Activated naive CD4-positive, alpha-beta T cell (primary cell): ENCODE measurements around the gene CCDC92.

Source experiments
- DNase-seq, 4 experiments: peaks; one replicate each; lab custom pipeline; 2025; lab: John Stamatoyannopoulos, UW

CCDC92 gene

DNA sequence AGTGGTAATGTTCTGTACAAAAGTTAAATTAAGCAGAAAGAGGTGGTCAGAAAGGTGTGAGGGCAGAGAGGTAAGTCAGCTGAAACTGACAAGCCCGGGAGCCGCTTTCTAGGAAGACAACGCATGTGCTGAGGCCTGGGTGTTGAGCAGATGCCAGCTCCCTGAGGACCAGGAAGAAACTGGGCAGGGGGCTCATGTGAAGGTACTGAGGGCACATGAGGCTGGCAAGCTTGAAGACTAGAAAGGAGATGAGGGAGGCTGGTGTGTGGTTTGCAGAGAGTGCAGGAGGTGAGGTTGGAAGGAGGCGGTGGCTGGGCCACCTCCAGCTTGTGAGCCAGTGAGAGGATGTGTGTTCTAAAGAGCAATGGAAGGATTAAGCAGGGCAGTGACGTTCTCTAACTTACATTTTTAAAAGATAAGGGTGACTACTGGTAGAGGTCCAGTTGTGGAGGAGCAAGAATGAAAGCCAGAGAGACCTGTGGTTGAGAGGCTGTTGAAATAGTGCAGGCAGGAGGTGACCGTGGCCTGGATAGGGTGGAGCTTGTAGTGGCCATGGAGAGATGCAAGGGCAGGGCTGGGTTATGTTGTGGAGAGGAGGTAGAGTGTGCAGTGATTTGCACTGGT, 29.5 kb upstream of the CCDC92 start:
- no peak for DNase-seq

DNA sequence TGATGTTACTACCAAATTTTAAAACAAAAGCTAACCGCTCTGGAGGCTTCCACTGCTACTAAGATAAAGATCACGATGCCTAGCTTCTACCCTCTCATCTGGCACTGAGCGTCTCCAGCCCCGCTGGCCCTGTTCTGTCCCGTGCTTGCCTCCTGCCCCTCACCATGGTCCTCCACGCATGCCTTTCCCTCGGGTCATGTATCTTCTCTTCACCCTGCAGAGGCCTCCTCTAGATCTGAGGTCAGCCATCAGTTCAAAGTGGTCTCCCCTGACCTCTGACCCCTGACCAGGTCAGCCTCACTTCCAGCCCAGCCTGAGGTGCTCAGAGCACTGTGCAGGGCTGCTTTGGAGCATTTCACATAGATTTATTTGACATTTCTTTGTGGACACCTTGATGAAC, 28.7 kb upstream of the CCDC92 start:
- DNase-seq, result no peak

DNA sequence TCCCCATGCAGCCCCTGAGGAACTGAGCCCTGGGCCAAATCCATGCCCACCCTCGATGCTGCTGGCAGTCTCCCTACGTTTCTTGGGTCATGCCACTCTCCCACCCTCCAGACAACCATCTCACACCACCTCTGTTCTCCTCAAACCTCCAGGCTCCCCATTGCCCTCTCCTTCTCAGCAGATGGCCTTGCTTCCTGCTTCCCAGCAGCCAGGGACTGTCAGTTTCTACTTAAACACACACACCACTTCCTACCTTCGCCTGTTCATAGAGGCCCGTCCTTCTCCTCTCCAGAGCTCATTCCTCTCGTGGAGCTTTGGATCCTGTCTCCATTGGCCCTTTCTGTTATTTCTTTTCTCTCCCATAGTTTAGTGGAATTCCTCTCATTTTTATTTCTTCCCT, 27.5 kb upstream of the CCDC92 start:
- DNase-seq, result no peak

DNA sequence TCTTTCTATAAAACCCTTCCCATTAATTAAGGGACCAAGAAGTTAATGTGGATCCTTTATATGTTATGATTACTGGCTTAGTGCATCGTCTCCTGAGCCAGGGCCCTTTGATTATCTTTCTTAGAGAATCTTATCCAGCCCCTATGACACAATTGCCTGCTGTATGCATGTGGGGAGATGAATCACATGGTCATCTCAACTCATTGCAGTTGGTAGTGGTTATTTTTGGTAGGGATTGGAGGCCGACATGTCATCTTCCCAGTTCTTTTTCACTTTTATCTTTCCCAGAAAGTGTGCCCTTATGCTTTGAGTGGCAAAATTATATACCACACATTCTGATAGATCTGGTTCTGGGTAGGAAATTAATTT, 26.3 kb upstream of the CCDC92 start:
- no peak for DNase-seq

DNA sequence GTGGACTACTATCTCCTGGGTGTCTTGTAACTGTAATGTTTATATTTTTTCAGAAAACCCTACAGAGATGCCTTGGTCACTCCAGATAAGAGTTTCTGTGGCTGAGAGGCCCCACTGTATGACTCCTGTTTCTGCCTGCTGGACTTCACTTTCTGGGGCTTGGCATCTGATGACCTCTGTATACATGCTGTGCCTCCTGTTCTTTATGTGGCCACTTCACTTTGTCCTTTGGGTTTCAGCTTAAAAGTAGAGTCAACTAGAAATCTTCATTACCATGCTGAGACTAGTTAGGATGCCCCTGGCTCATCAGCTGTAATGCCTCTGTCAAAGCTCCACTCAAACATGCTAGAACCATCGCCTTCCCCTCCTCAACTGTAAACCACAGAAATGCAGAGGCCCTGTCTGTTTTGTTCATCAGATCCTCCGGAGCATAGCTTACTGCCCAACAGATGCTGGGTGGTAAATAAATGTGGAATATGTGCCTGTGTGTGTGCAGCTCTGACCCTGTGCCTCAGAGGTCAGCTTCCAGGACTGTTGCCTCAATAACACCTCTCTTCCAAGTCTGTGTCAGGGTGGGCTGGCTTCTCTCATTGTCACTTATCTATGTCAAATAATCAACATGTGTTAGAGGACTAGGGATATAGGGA, 25.8 kb upstream of the CCDC92 start:
- no peak for DNase-seq

DNA sequence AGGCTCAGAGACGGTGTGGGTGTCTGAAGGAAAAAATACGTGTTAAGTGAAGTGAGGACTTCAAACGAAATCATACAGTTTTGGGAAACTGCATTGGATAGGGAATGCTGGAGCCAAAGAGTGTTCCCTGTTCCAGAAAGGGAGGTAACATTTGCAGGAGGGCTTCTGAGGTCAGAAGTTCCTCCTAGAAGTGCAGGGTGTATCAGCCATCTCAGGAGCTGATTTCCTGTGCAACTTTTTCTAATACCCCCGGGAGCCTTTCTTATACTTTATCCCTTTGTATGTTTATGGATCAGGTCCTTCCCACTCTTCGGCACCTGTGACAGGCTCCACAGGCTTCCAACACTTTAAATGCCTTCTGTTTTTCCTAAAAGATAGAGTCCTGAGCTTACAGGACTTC, 25.3 kb upstream of the CCDC92 start:
- DNase-seq, result no peak

DNA sequence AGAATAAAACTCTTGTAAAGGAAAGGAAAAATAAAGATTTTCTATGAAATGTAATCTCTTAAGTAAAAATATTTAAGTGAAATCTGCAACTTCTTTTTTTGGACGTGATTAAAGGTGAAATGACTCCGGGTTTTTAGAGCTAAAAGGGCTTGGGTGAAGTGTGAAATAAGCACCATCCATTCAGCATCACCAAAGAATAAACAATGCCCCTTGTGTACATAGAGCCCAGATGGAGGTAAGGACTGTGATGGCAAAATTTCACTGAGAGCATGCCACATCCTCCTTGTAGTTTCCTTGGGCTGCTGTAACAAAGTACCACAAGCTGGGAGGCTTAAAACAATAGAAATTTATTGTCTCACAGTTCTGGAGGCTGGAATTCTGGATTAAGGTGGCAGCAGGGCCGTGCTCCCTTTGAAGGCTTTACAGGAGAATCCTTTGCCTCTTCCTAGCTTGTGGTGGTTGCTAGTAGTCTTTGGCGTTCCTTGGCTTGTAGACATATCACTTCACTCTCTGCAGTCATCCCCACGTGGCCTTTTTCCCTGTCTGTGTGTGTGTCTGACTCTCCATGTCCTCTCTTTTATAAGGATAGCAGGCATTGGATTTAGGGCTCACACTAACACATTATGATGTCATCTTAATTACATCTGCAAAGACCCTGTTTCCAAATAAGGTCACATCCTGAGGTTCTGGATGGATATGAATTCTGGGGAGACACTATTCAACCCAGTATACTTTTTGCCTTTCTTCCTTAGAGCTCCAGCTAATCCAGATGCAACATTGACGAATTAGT, 24.6 kb upstream of the CCDC92 start:
- DNase-seq, result no peak

DNA sequence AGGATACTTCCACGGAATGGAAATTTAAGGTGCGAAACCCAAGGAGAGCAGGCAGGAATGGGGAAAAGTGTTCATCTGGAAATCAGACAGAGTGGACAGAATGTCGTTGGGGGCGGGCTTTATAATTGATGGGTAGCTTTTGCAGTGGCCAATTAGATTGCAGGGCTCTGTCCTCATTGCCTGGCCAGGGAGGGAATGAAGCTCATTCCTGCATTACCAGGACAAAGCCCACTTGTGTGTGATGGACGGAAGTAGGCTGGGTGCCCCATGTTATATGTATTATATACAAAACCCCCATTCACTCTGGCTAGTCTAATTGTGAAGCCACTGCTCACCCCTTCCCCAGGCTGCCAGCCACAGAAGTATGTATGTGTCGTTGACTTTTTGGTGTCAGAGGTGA, 23.9 kb upstream of the CCDC92 start:
- no peak for DNase-seq

DNA sequence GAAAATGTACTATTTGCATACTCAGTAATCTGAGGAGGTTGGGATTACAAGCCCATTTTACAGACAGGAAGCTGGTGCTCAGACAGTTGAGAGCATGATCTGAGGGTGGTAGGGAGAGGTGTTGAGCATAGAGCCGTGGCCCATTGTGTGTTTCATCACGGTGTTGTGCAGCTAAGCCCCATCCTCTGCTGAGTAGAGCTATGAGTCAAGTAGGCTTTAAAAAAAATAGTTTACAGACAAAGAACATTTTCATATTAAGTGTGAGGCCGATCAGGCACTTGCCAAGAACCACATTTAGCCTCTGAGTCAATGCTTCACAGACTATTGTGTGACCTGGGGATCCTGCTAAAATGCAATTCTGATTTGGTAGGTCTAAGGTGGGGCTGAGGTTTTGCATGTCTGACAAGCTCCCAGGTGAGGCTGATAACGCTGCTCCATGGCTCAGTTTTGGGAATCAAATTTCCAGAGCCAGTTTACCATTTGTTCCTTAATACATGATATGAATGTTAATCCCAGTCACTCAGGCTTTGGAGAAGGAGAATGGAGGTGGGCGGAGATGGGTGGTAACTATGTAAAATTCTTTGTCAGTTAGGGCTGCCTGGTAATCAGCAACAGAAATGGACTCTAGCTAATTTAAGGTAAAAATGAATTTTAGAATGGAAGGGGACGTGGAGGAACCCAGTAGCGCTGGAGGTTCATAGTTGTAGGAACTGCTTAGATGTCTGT, 22.6 kb upstream of the CCDC92 start:
- DNase-seq, result no peak

DNA sequence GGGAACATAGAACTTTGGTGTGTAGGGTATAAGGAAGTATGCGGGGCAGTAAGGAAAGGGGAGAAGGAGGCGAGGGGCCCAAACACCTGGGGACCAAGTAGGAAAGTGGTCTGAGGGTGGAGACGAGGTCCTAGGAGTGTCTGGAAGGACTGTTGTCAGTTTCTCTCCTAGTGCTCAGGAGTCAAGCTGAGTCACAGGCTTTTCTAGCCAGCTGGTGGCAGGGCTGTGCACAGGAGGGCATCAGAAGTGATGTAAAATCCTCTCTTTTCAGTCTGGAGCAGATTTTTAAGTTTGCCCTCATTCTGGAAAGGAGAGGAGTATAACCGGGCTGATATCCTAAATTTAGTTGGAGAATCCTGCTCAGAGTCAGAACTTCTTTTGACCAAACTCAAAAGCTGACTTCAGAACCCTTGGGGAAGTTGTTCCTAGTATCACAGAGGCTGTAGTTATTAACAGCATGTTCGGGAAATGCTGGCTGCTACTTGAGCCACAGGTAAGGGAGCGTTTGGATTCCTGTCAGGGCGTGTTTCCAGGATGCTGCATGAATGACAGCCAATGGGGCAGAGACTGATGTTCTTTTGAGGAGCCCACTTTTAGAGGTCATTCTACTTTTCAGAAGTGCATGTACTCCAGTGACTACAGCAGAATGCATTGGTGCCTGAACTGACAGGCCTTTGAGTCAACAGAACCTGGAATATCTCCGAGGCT, 19.6 kb upstream of the CCDC92 start:
- no peak for DNase-seq

DNA sequence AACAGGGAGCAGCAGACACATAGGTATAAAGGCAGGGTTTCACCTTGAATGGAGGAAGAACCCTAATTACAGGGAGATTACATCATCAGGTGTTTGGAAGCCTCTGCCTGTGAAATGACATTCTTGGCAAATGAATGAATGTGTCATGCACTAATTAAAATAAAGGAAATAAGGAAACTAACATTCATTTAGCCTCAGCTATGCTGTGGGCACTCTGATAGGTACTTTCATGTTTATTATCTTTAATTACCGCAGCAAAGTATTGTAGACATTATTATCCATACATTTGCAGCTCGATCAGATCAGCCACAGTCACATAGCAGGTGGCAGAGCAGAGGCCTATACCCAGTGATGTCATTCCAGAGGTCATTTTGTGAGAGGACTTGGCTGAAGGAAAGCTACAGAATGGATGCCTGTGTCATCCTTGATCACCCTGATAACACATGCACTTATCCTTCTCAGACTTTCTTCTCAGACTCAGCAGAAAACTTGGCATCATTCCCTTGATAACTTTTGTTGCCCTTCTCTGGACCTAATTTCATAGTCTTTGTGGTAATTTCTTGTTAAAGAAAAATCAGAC, 18.8 kb upstream of the CCDC92 start:
- no peak for DNase-seq

DNA sequence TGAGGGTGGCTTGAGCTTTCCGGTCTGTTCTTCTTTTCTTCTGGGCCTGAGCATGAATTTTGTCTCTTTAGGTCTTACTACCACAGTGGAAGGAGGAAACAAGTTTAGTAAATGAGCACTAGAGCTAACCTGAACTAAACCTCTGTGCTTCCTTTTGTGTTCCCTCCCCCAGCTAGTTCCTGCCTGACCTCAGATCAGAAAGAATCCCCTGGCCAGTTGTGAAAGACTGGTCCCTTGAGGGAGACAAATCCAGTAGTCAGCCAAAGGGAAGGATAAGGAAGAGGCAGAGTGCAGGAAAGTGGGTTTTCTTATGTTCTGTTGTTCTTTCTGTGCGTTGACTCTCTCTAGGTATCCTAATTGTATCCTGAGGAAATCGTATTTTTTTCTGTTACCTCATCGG, 17.9 kb upstream of the CCDC92 start:
- DNase-seq, result no peak

DNA sequence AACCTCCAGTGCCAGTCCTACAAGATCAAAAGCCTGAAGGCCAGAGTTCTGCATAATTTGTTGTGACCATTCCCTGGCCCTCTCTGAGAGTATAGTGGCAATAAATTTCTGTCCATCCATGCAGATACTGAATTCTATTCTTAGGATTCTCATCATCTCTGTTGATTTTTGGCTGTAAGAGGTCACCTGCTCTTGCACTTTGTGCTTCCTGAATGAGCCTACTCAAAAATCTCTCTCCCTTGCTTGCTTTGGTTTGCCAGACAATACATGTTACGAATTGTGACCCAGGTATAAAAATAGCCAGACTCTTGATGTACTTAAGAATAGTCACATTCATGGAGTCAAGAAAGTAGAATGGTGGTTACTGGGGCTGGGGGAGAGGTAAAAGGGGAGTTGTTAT, 17.1 kb upstream of the CCDC92 start:
- no peak for DNase-seq

DNA sequence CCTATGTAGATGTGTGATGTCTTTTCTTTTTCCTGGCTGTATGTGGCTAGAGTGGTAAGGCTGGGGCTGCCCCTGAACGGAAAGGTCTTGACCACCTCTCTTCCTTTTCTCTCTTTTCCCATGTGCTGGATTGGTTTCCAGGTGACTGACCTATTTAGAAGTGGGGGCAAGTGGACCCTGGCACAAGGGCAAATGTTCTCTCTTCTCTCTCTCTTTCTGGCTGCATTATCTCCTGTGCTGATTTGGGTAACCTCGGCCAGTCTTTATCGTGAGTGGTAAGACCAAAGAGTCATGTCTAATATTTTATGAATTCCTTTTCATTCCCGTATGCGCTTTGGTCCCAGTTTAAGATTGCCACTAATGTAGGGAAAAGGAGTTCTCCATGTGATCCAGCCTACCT, 16.5 kb upstream of the CCDC92 start:
- no peak for DNase-seq

DNA sequence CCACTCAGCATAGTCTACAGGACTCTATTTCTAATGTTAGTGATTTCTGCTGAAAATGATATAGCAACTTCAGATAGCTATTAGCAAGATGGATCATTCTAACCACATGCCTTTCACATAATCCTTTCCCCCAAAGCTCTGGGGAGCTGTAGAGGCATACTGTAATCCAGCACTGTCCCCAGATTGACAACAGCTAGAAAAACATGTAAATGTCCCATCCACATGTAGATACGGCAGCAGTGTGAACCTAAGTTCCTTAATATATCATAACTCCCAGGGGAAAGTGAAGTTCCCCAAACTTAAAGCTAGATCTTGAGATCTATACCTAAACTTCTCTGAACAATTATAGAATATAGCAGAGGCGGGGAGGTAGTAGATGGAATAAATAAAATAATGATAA, 14.4 kb upstream of the CCDC92 start:
- no peak for DNase-seq

DNA sequence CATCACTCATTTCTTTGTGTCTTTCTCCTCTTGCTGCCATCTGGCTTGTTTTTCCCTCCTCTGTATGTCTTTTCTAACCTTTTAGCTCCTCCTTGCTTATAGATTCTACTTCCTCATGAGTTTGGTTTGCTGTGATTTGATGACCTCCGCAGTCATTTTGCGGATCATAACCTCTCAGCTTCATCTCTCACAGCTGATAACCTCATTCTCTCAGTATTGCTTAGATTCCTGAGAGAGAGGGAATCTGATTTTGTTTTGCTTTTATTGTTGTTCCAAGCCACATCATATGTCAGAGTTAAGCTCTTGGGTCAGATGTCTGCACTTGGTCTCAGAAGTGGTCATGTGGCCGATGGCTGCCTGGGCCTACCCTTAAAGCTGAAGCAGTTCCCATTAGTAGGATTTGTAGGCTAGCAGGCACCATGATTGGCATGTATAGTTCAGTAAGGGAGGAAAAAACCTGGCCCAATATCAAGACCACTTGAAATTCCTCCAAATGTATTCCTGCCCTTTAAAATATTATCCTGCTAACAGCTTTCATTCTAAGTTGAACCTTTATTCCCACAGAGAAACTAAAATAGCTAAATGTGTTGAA, 13.8 kb upstream of the CCDC92 start:
- DNase-seq, result no peak

DNA sequence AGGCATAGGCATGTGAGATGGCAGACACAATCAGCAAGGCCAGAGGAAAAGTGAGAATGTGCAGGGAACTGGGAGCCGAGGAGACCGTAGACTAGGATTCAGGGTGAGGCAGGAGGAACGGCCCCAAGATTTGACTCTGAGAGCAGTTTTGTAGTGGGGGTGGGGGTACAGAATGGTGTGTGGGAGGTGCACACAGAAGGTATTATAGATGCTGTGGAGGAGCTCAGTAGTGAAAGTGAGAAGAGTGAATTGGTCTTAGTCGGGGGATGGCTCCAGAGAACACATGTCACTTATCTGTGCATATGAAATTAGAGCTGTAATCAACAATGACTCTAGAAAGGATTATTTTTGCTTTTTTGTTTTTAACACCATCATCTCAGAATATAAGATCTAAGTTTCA, 12.3 kb upstream of the CCDC92 start:
- DNase-seq, result no peak

DNA sequence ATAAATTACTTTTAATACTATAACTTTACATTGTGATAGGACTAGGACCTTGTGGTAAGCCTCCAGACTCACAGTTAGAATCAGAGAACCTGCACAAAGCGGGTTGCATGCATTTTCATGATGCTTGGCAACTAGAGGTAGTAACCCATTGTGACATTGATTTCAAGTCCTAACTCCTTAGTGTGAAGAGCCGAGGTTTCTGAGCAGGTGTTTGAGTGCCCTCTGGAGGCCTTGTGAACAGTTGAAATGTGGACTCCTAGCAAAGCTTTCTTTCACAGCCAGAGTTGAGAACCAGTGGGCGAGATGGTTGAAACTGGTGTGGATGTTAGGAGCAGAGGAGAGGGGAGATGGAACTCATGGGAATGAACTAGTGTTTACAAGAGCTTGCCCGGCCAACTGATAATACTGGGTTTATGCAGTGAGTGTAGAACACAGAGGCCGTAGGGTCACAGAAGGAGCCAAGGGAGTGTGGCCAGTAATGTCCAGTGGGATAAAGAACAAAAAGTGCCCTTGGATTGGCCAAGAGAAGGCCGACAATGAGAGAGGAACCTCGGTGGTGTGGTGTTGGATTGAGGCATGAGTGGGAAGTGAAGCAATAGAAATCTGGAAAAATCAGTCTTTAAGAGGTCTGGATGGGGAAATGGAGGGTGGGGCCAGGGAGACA, 11.3 kb upstream of the CCDC92 start:
- peak in 2 of 4 experiments; percentile 3 to 29 for DNase-seq

DNA sequence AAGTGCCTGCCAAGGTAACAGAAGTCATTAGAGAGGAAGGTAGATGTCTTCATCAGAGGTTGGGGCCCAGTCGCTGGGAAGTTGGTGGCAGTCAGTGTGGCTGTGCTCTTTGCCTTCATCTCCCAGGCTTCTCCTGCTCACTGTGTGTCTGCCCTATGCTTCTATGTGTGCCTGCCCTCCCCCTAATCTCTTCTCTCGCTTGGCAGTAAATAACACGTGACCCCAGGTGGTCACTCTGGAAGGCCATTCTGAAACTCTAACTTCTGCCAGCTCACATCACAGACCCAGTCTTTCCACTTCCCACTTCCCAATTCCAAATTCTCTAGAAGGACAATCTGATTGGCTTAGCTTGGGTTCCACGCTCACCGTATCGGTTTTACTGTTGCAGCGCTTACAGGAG, 9.6 kb upstream of the CCDC92 start:
- no peak for DNase-seq

DNA sequence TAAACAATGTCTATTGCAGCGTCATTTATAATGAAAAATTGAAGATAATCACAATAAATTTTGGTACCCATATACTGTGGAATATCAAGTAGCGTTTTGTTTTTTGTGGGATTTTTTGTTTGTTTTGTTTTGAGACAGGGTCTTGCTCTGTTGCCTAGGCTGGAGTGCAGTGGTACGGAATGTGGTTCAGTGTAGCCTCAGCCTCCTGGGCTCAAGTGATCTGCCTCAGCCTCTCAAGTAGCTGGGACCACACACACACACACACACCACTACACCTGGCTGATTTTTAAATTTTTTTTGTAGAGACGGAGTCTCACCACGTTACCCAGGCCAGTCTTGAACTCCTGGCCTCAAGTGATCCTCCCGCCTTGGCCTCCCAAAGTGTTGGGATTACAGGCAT, 6.9 kb upstream of the CCDC92 start:
- DNase-seq, result no peak
